Kidney tubule cell (primary cell): ENCODE results near the gene POTEH.
"Not testable (repeated sequence)": the region's sequence is repeated elsewhere in the genome, so short reads cannot be mapped to it uniquely, and the experiment has no call there.

ENCODE experiments used
- DNase-seq: peaks from one replicate; pipeline ENCODE4 v3.0.0-alpha.2; 2018; ENCODE audit warnings: low spot score

The POTEH gene

GRCh38 chr22:15738157-15738908, 48.5 kb downstream of the POTEH start:
- not testable (repeated sequence) for DNase-seq

GRCh38 chr22:15738909-15739391, 49.1 kb downstream of the POTEH start:
- not testable (repeated sequence) for DNase-seq

GRCh38 chr22:15747636-15748323, 58.0 kb downstream of the POTEH start:
- DNase-seq = not testable (repeated sequence)

- peak; percentile 0 for DNase-seq
These were observed 59.5 kb downstream of the POTEH start for GRCh38 chr22:15749181-15749970.

GRCh38 chr22:15759443-15760097, 69.7 kb downstream of the POTEH start:
- DNase-seq = not testable (repeated sequence)

GRCh38 chr22:15760388-15761150, 70.7 kb downstream of the POTEH start:
- DNase-seq = not testable (repeated sequence)

GRCh38 chr22:15761151-15761777, 71.4 kb downstream of the POTEH start:
- DNase-seq = not testable (repeated sequence)

- not testable (repeated sequence) for DNase-seq
These were observed 73.7 kb downstream of the POTEH start for GRCh38 chr22:15763559-15763958.
